ENCODE measurements around the gene NAV2. TPM values are rescaled to one million over a fixed set of nuclear protein-coding genes. Genes with fewer than 3 reads are reported as not detected.

The NAV2 gene
- total RNA-seq, 1 experiment from 2014 or later, result 22.7 TPM

DNA sequence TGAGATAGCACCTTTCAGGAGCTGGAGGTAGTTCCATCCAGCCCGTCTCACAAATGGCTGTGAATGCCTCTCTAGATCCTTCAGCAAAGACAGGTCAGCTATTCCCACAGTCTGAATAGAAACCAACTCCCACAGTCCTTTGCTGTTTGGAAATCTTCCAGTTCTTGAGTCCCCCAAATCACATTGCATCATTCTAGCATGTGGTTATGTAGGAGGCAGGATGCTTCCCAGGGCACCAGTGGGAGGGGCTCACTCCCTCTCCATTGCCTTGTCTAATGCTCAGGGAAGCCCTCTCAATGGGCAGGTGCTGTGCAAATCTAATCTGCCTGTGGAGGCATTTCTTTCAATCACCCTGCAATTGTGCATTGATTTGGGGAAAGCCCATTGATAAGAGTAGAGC lies 14.6 kb downstream of the NAV2 start:
- Histone ChIP-seq H3K4me3 (ENCODE audit: low read depth in 2 of 2, low read length in 2 of 2) (no peak overlapping the region), H3K9me3 (ENCODE audit: control insufficient read depth, insufficient read depth, low read depth, low read length) (no peaks in the 10 kb centered on the region), H3K27me3 (ENCODE audit: control insufficient read depth, insufficient read depth, low read length) (no peaks in the 10 kb centered on the region), H3K27ac (ENCODE audit: low read length) (no peak overlapping the region), H3K4me1 (ENCODE audit: control insufficient read depth, insufficient read depth, low read length) (peaks cover 19% of the 10 kb centered on the region), H3K36me3 (ENCODE audit: control insufficient read depth, insufficient read depth, low read length) (no peaks in the 10 kb centered on the region)
- no peak for TF ChIP-seq POLR2AphosphoS5 (IDR thresholded peaks at IDR 0.05; ENCODE audit: low read depth, low read length)
- no peak for TF ChIP-seq TCF7L2 (IDR thresholded peaks at IDR 0.05; ENCODE audit: low read depth, low read length)
- TF ChIP-seq, protein P1, sequence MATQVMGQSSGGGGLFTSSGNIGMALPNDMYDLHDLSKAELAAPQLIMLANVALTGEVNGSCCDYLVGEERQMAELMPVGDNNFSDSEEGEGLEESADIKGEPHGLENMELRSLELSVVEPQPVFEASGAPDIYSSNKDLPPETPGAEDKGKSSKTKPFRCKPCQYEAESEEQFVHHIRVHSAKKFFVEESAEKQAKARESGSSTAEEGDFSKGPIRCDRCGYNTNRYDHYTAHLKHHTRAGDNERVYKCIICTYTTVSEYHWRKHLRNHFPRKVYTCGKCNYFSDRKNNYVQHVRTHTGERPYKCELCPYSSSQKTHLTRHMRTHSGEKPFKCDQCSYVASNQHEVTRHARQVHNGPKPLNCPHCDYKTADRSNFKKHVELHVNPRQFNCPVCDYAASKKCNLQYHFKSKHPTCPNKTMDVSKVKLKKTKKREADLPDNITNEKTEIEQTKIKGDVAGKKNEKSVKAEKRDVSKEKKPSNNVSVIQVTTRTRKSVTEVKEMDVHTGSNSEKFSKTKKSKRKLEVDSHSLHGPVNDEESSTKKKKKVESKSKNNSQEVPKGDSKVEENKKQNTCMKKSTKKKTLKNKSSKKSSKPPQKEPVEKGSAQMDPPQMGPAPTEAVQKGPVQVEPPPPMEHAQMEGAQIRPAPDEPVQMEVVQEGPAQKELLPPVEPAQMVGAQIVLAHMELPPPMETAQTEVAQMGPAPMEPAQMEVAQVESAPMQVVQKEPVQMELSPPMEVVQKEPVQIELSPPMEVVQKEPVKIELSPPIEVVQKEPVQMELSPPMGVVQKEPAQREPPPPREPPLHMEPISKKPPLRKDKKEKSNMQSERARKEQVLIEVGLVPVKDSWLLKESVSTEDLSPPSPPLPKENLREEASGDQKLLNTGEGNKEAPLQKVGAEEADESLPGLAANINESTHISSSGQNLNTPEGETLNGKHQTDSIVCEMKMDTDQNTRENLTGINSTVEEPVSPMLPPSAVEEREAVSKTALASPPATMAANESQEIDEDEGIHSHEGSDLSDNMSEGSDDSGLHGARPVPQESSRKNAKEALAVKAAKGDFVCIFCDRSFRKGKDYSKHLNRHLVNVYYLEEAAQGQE (IDR thresholded peaks at IDR 0.05; ENCODE audit: insufficient read depth in 1 of 2, low read depth in 2 of 2, low read length in 1 of 2), result no peak
- TF ChIP-seq, protein P2, sequence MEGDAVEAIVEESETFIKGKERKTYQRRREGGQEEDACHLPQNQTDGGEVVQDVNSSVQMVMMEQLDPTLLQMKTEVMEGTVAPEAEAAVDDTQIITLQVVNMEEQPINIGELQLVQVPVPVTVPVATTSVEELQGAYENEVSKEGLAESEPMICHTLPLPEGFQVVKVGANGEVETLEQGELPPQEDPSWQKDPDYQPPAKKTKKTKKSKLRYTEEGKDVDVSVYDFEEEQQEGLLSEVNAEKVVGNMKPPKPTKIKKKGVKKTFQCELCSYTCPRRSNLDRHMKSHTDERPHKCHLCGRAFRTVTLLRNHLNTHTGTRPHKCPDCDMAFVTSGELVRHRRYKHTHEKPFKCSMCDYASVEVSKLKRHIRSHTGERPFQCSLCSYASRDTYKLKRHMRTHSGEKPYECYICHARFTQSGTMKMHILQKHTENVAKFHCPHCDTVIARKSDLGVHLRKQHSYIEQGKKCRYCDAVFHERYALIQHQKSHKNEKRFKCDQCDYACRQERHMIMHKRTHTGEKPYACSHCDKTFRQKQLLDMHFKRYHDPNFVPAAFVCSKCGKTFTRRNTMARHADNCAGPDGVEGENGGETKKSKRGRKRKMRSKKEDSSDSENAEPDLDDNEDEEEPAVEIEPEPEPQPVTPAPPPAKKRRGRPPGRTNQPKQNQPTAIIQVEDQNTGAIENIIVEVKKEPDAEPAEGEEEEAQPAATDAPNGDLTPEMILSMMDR (IDR thresholded peaks at IDR 0.05), result no peak
- no peak for TF ChIP-seq SIN3A (IDR thresholded peaks at IDR 0.05; ENCODE audit: borderline replicate concordance, insufficient read depth, low read depth, low read length)
- in situ Hi-C loops (cut with HindIII; ENCODE audit: low pct_unique_long_range_greater_than_20kb, low sequenced_read_pairs) (no loop called here), intact Hi-C loops (cut with micrococcal nuclease; ENCODE audit: unreplicated experiment) (no loop called here)
- POLR2A ChIA-PET, result no interaction called here
- ATAC-seq (no peak), DNase-seq (ENCODE audit: low read depth, low spot score) (no peak)
- BruUV-seq (replicated peaks), result no TSS peak
- CTCF ChIA-PET, result no interaction called here

DNA sequence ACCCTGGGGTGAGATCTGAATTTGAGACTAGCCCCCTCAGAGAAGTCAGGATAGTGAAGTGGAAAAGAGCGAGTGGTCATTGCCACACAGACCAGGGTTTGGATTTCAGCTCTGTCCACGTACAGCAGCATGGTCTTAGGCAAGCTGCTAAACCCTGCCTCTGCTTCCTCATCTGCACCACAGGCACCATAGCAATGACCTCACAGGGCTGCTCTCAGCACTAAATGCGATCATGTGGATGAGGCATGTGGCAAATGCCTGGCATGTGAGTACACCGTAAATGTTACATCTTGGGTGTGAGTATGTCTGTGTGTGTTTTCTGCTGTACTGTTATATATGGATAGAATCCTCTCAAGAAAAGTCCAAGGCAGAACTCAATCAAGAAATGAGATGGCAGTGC lies 15.8 kb downstream of the NAV2 start:
- TF ChIP-seq, protein P1 (IDR thresholded peaks at IDR 0.05; ENCODE audit: insufficient read depth in 1 of 2, low read depth in 2 of 2, low read length in 1 of 2), result no peak
- TF ChIP-seq POLR2AphosphoS5 (IDR thresholded peaks at IDR 0.05; ENCODE audit: low read depth, low read length), result no peak
- no peak for TF ChIP-seq TCF7L2 (IDR thresholded peaks at IDR 0.05; ENCODE audit: low read depth, low read length)
- no peak for TF ChIP-seq SIN3A (IDR thresholded peaks at IDR 0.05; ENCODE audit: borderline replicate concordance, insufficient read depth, low read depth, low read length)
- TF ChIP-seq, protein P2 (IDR thresholded peaks at IDR 0.05), result no peak
- Histone ChIP-seq H3K27me3 (ENCODE audit: control insufficient read depth, insufficient read depth, low read length) (no peaks in the 10 kb centered on the region), H3K27ac (ENCODE audit: low read length) (no peak overlapping the region), H3K9me3 (ENCODE audit: control insufficient read depth, insufficient read depth, low read depth, low read length) (no peaks in the 10 kb centered on the region), H3K4me3 (ENCODE audit: low read depth in 2 of 2, low read length in 2 of 2) (no peak overlapping the region), H3K4me1 (ENCODE audit: control insufficient read depth, insufficient read depth, low read length) (peaks cover 7% of the 10 kb centered on the region), H3K36me3 (ENCODE audit: control insufficient read depth, insufficient read depth, low read length) (no peaks in the 10 kb centered on the region)
- POLR2A ChIA-PET, result no interaction called here
- no peak for DNase-seq (ENCODE audit: low read depth, low spot score)
- ATAC-seq, result no peak
- intact Hi-C loops (cut with micrococcal nuclease; ENCODE audit: unreplicated experiment), result no loop called here
- no TSS peak for BruUV-seq (replicated peaks)
- CTCF ChIA-PET, result no interaction called here
- in situ Hi-C loops (cut with HindIII; ENCODE audit: low pct_unique_long_range_greater_than_20kb, low sequenced_read_pairs), result no loop called here
